Panc1 (cell line): ENCODE results near the gene AGAP2. TPM values are rescaled to one million over a fixed set of nuclear protein-coding genes. Genes with fewer than 3 reads are reported as not detected.

Experiments
- ATAC-seq: fragments of 200-7000 bp; cut with Tn5 transposase; 2 replicates; pipeline ENCODE4 v1.9.1; 2020; ENCODE audit warnings: mild to moderate bottlenecking, moderate library complexity
- BruUV-seq: library from RNA; stranded (reverse); fragments of 400-500 nt; replicated peaks from 2 replicates; lab custom pipeline; 2021; lab: Mats Ljungman, UMichigan
- CTCF ChIA-PET: fragments of 300-600 bp; sonication (Branson Sonifier 250); formaldehyde crosslinking; loops from one replicate; lab custom pipeline; 2022; ENCODE audit warnings: antibody characterized with exemption; lab: Charles Lee
- POLR2A ChIA-PET: fragments of 300-600 bp; sonication (Branson Sonifier 250); formaldehyde crosslinking; loops from one replicate; lab custom pipeline; 2022; ENCODE audit warnings: antibody characterized with exemption; lab: Charles Lee
- DNase-seq: peaks from one replicate; pipeline ENCODE4 v3.0.0-alpha.2; 2010; ENCODE audit warnings: low read depth, low spot score
- H3K27ac ChIP-seq: 2 replicates; pipeline ENCODE4 v1.5.1; 2011; ENCODE audit warnings: mild to moderate bottlenecking, low read length, inconsistent platforms
- H3K27me3 ChIP-seq: fragments of 200-500 bp; sonication (Bioruptor generic); 2 replicates; pipeline ENCODE4 v1.6.0; 2014; ENCODE audit warnings: low read length, inconsistent platforms; ENCODE audit not compliant: control insufficient read depth, insufficient read depth
- H3K36me3 ChIP-seq: fragments of 200-500 bp; sonication (Bioruptor generic); 2 replicates; pipeline ENCODE4 v1.5.1; 2014; ENCODE audit warnings: inconsistent platforms, mild to moderate bottlenecking, low read length, moderate library complexity; ENCODE audit not compliant: control insufficient read depth, insufficient read depth
- H3K4me1 ChIP-seq: 2 replicates; pipeline ENCODE4 v1.5.1; 2011; ENCODE audit warnings: inconsistent platforms, mild to moderate bottlenecking, low read length, moderate library complexity; ENCODE audit not compliant: control insufficient read depth, insufficient read depth
- H3K4me3 ChIP-seq, 2 experiments: 2 replicates each; pipeline ENCODE4 v1.5.1; 2011 to 2012; ENCODE audit warnings: low read depth in 2 of 2, low read length in 2 of 2, mild to moderate bottlenecking in 2 of 2, inconsistent platforms in 1 of 2, moderate library complexity in 1 of 2
- H3K9me3 ChIP-seq: fragments of 200-500 bp; sonication (Bioruptor generic); 2 replicates; pipeline ENCODE4 v1.5.1; 2014; ENCODE audit warnings: low read depth, mild to moderate bottlenecking, inconsistent platforms, low read length, moderate library complexity; ENCODE audit not compliant: control insufficient read depth, insufficient read depth
- CTCF ChIP-seq: fragments of 450-650 bp; IDR thresholded peaks from 2 replicates; pipeline ENCODE4 v1.5.1; 2017; ENCODE audit warnings: mild to moderate bottlenecking
- POLR2AphosphoS5 ChIP-seq: IDR thresholded peaks from 2 replicates; pipeline ENCODE4 v1.6.1; 2012; ENCODE audit warnings: mild to moderate bottlenecking, low read depth, low read length, moderate library complexity
- REST ChIP-seq, 2 experiments: IDR thresholded peaks; 2 replicates each; pipeline ENCODE4 v1.6.1; 2011 to 2012; ENCODE audit warnings: low read depth in 2 of 2, control low read depth in 1 of 2, low read length in 1 of 2, mild to moderate bottlenecking in 1 of 2, moderate library complexity in 1 of 2; ENCODE audit not compliant: insufficient read depth in 1 of 2
- SIN3A ChIP-seq: IDR thresholded peaks from 2 replicates; pipeline ENCODE4 v1.6.1; 2012; ENCODE audit warnings: low read depth, mild to moderate bottlenecking, low read length, moderate library complexity, borderline replicate concordance; ENCODE audit not compliant: insufficient read depth
- TCF7L2 ChIP-seq: IDR thresholded peaks from 2 replicates; pipeline ENCODE4 v1.6.1; 2011; ENCODE audit warnings: mild to moderate bottlenecking, low read depth, low read length, inconsistent platforms
- in situ Hi-C: cut with HindIII; loops from 2 replicates; pipeline ENCODE4 v1.10.0; 2016; ENCODE audit warnings: low sequenced_read_pairs, low pct_unique_long_range_greater_than_20kb
- intact Hi-C: fragments of 100-400 bp; cut with micrococcal nuclease; formaldehyde crosslinking; loops from one replicate; pipeline ENCODE4 v1.10.0; 2022; ENCODE audit not compliant: unreplicated experiment
- total RNA-seq: library from RNA; stranded (reverse); gene quantifications from one replicate; pipeline ENCODE4 v1.2.1, GENCODE V29; 2021; ENCODE audit not compliant: unreplicated experiment

The AGAP2 gene
- total RNA-seq, 1 experiment from 2014 or later: 0.49 TPM

- ChIA-PET POLR2A (no interaction called here), CTCF (interaction anchor here (0.5 kb wide), 1 partner anchor 185 kb away, joined by 3 read pairs; no protein-coding TSS in a partner anchor)
- H3K27ac ChIP-seq: no peak overlapping the region
- H3K4me1 ChIP-seq: no peaks in the 10 kb centered on the region; the same call in 1 of the 2 replicates
- ATAC-seq (no peak), DNase-seq (no peak)
- H3K4me3 ChIP-seq: no peak overlapping the region
- H3K27me3 ChIP-seq: peaks cover 9% of the 10 kb centered on the region
- H3K36me3 ChIP-seq: no peaks in the 10 kb centered on the region; the same call in 1 of the 2 replicates
- BruUV-seq: no TSS peak
- intact Hi-C loops: no loop called here
- H3K9me3 ChIP-seq: no peaks in the 10 kb centered on the region
- in situ Hi-C loops: no loop called here
- no peak for TF ChIP-seq POLR2AphosphoS5
- no peak for TF ChIP-seq CTCF
- no peak for TF ChIP-seq TCF7L2
- no peak for TF ChIP-seq SIN3A
- no peak for TF ChIP-seq REST (IDR thresholded peaks at IDR 0.05; ENCODE audit: insufficient read depth in 1 of 2, low read depth in 2 of 2, low read length in 1 of 2)
Measured at GRCh38 chr12:57758552-57759359, 20.2 kb upstream of the AGAP2 start.

- Histone ChIP-seq H3K9me3 (no peaks in the 10 kb centered on the region), H3K27ac (no peak overlapping the region), H3K27me3 (peaks cover 9% of the 10 kb centered on the region), H3K36me3 (no peaks in the 10 kb centered on the region; the same call in 1 of the 2 replicates), H3K4me1 (peaks cover 5% of the 10 kb centered on the region; the same call in 1 of the 2 replicates), H3K4me3 (no peak overlapping the region)
- ATAC-seq (no peak), DNase-seq (no peak)
- in situ Hi-C loops (no loop called here), intact Hi-C loops (no loop called here)
- TF ChIP-seq POLR2AphosphoS5: no peak
- no TSS peak for BruUV-seq
- ChIA-PET CTCF (no interaction called here), POLR2A (no interaction called here)
Measured at GRCh38 chr12:57757771-57758170, 19.2 kb upstream of the AGAP2 start.
